ENCODE results near the gene FHOD1.

DNA sequence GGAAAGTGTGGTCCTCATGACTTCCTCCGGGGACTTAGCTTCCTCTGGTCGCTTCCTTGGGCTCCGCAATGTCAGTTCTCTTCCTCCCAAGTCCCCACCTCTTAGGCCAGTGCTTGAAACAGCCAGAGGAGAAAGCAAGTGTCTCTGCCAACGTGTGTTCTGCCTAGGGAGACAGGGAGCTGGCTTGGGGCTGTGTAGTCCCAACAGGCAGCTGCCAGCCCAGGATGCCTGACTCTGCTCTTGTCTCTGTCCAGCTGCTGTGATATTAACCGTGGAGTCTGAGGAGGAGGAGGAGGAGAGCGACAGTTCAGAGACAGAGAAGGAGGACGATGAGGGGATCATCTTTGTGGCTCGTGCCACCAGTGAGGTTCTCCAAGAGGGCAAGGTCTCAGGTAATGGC, 18.6 kb upstream of the FHOD1 start:
- TF ChIP-seq CTCF (IDR thresholded peaks at IDR 0.05; ENCODE audit: low read length) (no peak), EZH2 (IDR thresholded peaks at IDR 0.05; ENCODE audit: borderline replicate concordance, low read length) (no peak)
